ENCODE results near the gene MAD1L1.

Gene MAD1L1

GRCh38 chr7:2032030-2032875 lies 200.5 kb downstream of the MAD1L1 start:
- no peak for DNase-seq (ENCODE audit: low read depth in 2 of 2)

GRCh38 chr7:2031451-2031845 lies 201.3 kb downstream of the MAD1L1 start:
- DNase-seq (ENCODE audit: low read depth in 2 of 2) = no peak

GRCh38 chr7:2030475-2031450 lies 202.0 kb downstream of the MAD1L1 start:
- no peak for DNase-seq (ENCODE audit: low read depth in 2 of 2)

GRCh38 chr7:2029936-2030335 lies 202.8 kb downstream of the MAD1L1 start:
- no peak for DNase-seq (ENCODE audit: low read depth in 2 of 2)

DNA sequence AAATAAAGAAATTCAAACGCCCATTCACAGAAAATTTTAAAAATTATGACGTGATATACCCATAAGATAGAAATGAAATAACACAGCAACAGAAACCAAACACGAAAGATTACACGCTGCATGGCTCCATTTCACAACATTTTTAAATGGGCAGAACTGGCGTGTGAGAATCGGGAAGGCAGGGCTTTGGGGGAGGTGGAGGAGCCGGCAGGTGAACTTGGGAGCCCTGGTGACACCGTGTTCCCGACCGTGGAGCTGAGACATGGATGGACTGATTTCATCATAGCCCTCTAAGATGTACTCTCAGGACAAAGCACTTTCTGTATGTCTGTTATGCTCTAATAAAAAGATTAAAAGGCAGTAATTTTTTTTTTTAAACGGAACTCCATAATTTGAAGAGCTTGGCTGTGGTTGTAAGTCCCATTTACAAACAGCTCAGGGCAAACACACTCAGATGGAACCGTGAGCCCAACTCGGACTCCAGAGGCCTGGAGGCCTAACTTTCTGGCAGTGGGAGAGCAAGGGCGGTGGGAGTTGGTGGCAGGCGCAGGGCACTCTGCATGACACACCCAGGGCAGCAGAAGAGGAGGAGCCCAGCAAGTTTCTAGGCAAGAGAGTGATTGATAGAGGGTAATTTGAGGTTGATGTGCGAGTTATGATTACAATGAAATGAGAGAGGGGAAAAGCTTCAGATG lies 203.4 kb downstream of the MAD1L1 start:
- no peak for DNase-seq (ENCODE audit: low read depth in 2 of 2)

DNA sequence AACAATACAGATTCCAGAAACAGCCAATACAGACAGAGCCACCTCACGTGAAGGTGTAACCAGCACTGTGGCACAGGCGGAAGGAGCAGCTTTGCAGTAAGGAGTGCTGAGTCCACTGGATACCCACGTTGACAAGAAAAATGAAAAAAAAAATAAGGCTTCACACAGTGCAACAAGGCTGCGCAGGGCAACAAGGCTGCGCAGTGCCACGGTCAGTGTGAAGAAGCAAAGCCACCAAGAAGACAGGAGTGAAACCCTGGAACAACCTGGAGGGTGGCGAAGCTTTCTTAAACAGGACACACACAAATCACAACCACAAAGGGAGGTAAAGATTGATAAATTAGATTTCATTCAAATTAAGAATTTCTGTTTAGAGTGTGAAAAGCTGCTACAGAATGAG lies 204.0 kb downstream of the MAD1L1 start:
- no peak for DNase-seq (ENCODE audit: low read depth in 2 of 2)

DNA sequence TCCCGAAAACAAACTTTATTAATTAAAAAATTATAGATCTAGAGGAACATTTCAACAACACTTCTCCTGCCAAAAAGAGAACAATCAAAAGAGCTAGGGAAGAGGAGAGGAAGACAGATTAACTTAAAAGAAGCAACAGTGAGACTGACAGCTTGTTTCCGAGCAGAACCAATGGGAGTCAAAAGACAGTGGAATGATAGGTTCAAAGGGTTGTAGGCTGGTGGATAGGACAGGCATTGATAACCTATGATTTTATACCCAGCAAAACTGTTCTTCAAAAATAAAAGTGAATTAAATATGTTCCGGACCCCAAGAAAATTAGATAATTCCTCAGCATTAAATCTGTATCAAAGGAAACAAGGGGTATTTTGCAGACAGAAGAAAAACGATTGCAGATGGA lies 207.6 kb downstream of the MAD1L1 start:
- no peak for DNase-seq (ENCODE audit: low read depth in 2 of 2)

- no peak for DNase-seq (ENCODE audit: low read depth in 2 of 2)
Observed at GRCh38 chr7:2024567-2024918, 208.2 kb downstream of the MAD1L1 start.

- DNase-seq (ENCODE audit: low read depth in 2 of 2) = no peak
Observed at GRCh38 chr7:2023877-2024566, 208.7 kb downstream of the MAD1L1 start.

DNA sequence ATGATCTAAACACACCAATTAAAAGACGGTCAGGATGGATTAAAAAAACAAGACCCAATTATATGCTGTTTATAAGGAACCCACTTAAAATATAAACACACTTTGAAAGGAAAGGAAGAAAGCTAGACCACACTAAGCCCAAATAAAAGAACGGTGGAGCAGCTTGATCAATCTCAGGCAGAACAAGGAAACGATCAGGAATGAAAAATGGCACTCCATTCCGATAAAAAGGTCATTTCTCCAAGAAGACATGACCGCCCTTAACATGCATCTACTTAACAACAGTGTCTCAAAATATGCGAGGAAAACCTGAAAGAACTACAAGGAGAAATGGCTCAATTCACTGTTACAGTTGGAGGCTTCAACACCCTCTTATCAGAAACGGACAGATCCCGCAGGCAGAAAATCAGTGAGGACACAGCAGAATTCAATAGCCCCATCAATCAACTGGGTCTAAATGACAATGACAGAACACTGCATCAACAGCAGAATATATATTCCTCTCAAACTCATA lies 210.0 kb downstream of the MAD1L1 start:
- DNase-seq (ENCODE audit: low read depth in 2 of 2) = no peak

- no peak for DNase-seq (ENCODE audit: low read depth in 2 of 2)
Observed at GRCh38 chr7:2022021-2022409, 210.7 kb downstream of the MAD1L1 start.

DNA sequence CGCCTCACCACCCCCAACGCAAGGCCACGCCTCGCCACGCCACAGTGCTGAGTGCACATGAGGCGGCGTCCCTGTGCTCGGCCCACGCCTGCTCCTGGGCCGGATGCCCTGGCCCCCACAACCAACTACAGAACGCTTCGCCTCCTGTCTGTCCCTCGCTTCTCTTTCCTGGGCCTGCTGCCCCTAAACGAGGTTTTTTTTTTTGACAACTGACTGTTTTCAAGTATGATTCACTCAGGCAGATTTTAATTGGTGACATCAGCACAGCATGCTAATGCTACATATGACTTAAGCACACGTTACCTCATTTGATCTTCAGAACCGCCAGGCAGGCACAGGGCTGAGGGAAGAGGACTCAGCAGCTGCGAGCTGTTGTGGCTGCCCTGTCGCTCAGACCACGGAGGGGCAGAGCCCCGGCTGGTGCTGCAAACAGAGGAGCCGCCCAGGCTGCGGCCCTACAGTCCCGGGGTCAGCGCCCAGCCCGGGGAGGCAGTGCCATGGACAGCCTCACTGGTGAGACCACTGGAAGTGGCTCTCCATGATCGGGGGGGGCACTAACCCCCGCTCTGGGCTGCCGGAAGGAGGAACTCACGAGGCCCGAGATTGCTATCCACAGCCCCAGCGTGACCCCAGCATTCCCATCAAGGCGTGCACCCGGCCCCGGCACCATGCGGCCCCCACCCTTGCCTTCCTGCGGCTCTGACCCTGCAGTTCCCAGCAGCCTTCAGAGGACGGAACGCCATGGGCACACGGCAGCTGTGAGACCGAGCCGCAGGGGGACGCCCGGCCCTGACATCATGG lies 212.8 kb downstream of the MAD1L1 start:
- peak; percentile 77 to 80 for DNase-seq (ENCODE audit: low read depth in 2 of 2)

DNA sequence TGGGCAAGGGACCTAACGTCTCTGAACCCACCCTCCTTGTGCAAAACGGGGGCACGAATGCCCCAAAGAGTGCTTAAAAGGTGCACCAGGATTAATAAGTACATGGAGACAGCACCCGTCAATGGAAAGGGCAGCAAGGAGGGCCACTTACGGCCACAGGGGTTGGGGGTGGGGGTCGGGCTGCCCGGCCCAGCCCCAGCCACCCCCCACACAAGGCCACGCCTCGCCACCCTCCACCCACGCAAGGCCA lies 213.4 kb downstream of the MAD1L1 start:
- no peak for DNase-seq (ENCODE audit: low read depth in 2 of 2)

DNA sequence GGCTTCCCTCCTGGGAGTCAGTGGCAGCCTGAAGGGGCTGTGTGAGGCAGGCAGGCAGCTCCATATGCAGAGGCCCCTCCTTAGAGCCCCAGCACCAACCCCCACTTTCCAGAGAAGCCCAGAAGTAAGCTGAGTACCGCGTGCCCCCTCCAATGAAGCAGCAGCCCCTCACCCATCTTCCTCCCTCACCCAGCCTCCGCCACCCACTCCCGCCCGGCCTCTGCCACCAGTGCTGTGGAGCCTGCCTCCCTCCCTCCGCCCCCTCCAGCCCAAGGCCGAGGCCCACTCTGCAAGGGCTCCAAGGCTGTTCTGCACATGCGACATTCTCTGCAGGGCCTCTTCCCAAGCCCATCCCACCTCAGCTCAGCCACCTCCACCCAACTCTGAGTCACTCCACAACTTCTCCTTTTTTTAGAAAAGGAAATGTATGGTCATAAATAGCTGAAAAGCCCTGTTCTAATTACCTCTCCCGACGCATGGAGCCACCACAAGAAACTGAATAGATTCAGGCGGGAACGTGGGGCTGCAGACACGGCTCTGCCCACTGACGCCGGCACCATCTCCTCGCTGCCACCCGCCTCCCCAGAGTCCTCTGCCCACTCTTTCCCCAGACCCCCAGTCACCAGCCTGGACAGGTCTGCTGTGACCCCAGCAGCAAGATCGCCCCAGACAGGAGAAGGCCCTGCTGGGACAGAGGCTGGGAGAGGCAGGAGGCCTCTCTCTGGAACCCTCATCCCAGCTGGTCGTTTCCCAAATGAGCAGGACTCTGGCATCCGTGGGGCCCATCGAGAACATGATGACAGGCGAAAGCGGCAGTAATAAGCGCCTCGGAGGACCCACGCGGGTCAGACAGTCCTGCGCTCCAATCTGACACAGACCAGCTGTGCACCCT lies 213.9 kb downstream of the MAD1L1 start:
- DNase-seq (ENCODE audit: low read depth in 2 of 2) = peak; percentile 64 to 66

DNA sequence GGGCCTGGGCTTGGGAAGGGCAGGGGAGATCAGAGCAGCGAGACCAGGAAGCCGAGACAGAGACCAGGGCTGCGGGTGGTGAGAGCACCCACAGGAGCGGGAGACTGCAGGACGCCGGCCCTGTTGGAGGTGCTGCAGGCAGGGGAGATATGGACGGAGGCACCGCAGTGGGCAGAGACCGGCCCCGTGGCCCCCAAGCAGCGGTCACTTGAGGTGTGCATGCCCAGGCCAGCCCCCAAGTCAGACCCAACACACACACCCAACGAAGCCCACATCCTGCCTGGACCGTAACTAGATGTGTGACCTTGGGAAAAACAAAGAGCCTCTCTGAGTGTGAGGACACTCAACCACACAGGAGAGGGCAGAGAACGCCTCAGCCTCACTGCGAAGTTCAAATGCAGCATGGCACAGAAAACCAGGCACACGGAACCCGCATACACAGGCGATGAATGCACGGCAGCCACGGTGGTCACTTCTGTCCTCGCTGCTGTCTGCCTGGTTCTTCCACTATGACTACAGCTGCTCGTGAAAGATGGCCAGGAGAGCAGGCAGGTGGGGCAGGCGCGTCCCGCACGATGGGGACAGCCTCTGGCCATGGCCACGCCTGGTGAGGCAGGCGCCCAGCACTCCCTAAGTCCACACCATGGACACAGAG lies 214.7 kb downstream of the MAD1L1 start:
- DNase-seq (ENCODE audit: low read depth in 2 of 2) = no peak

- DNase-seq (ENCODE audit: low read depth in 2 of 2) = no peak
Observed at GRCh38 chr7:2017481-2017891, 215.3 kb downstream of the MAD1L1 start.

GRCh38 chr7:2016761-2017480 lies 215.8 kb downstream of the MAD1L1 start:
- DNase-seq (ENCODE audit: low read depth in 2 of 2) = no peak

GRCh38 chr7:2016021-2016631 lies 216.6 kb downstream of the MAD1L1 start:
- DNase-seq (ENCODE audit: low read depth in 2 of 2) = no peak

Measured in fibroblast of skin of left biceps (primary cell).